GM19238 (cell line): ENCODE data around the gene LMX1A.

Experiments
- DNase-seq: peaks from one replicate; pipeline ENCODE4 v3.0.0; 2011; ENCODE audit warnings: low spot score; ENCODE audit not compliant: insufficient read length

Gene LMX1A

GRCh38 chr1:165169028-165169427 lies 187.5 kb downstream of the LMX1A start:
- no peak for DNase-seq

DNA sequence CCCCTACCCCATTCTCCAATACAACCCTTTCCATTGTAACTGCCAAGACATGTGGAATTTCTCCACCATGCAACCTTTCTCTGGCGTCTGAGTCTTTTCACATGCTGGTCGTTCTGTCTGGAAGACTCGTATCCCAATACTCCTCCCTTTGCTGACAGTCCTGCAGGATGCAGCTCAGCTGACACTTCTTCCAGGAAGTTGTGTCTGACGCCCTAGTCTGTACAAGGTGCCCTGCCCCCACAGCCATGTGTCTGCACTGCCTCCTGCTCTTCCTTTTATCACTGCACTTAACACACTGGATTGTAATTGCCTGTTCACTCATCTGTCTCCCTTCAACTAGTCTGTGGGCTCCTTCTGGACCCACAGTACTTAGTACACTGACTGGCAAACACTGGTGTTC lies 188.0 kb downstream of the LMX1A start:
- no peak for DNase-seq

GRCh38 chr1:165162671-165163241 lies 193.8 kb downstream of the LMX1A start:
- DNase-seq, result no peak

DNA sequence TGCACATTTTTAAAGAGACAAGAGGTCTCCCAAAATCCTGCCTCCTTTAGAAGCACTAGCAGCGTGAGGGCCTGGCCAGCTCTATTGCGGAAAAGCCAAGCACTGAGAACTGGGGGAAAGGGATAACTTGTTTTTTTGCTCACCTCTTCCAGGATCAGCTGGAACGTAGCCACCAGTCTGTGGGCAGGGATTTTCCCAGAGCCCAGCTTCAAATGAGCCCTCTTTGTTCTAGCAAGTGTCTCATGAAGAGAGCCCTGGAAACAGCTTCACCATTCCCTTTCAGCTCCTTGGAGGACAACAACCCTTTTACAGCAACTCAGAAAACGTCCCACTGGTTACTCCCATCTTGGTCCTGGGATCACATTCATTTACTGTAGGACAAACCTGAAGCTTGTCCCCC lies 195.4 kb downstream of the LMX1A start:
- DNase-seq, result no peak

DNA sequence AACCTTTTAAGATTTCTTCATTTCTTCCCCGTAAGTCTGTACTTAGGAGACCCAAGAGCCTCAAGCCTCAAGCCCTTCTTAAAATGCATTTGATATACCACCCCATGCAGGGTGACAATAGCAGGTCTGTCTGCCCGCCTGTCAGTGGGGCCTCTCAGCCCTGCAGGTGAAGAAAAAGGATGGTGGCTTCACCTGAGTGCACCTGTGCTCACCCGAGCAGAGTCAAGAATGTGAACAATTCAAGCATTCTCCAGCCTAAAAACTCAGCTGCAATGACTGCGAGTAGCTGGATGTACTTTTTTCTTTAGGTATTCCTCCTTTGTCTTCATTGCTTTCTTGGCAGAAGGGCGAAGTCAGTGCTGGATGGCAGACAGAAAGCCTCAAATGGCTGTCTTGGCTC lies 203.3 kb downstream of the LMX1A start:
- DNase-seq, result no peak

- no peak for DNase-seq
Measured at GRCh38 chr1:165152727-165153126, 203.8 kb downstream of the LMX1A start.

DNA sequence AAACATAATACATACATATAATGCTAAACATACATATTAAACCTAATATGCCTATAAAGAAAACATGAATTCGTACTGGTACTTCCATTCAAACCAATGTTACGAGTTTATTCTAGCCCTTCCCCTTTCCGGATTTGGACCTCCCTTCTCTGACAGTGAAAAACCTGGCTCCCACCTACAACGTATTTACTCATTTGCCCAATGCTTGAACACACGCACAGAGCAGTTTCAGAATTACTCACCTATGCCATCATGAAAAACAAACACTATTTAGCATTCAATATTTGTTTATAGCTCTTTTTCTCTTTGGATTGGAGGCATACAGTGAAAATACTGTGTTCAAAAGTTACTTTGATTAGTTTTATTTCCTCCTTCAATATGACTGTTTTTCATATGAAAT lies 204.4 kb downstream of the LMX1A start:
- no peak for DNase-seq
